ENCODE results near the gene SCUBE3. TPM values are rescaled to one million over a fixed set of nuclear protein-coding genes. Genes with fewer than 3 reads are reported as not detected.

The SCUBE3 gene
- polyA plus RNA-seq, 10 donors: 0.84 to 2.2 (median 1.1) TPM

- no peak for DNase-seq
Observed at GRCh38 chr6:35239581-35239980, 25.8 kb downstream of the SCUBE3 start.

GRCh38 chr6:35240838-35241801, 27.4 kb downstream of the SCUBE3 start:
- peak; percentile 48 to 75 (median 71) for DNase-seq

GRCh38 chr6:35242486-35242885, 28.7 kb downstream of the SCUBE3 start:
- DNase-seq: no peak

GRCh38 chr6:35242906-35243305, 29.1 kb downstream of the SCUBE3 start:
- DNase-seq: no peak

GRCh38 chr6:35243386-35243958, 29.7 kb downstream of the SCUBE3 start:
- no peak for DNase-seq

GRCh38 chr6:35244551-35244950, 30.8 kb downstream of the SCUBE3 start:
- no peak for DNase-seq

- no peak for DNase-seq
Observed at GRCh38 chr6:35247642-35248231, 34.0 kb downstream of the SCUBE3 start.

GRCh38 chr6:35248300-35248699, 34.5 kb downstream of the SCUBE3 start:
- no peak for DNase-seq

- no peak for DNase-seq
Observed at GRCh38 chr6:35248965-35249364, 35.2 kb downstream of the SCUBE3 start.

- DNase-seq: no peak
Observed at GRCh38 chr6:35251949-35252348, 38.2 kb downstream of the SCUBE3 start.

GRCh38 chr6:35253249-35253648, 39.5 kb downstream of the SCUBE3 start:
- no peak for DNase-seq

GRCh38 chr6:35258336-35258735, 44.6 kb downstream of the SCUBE3 start:
- peak in 1 of 3 donors; percentile 22 for DNase-seq

- peak in 2 of 3 donors; percentile 27 to 62 for DNase-seq
Observed at GRCh38 chr6:35258858-35259193, 45.1 kb downstream of the SCUBE3 start.

- peak; percentile 96 to 99 (median 98) for DNase-seq
Observed at GRCh38 chr6:35259194-35259947, 45.6 kb downstream of the SCUBE3 start, which contains the start of gene ZNF76. Gene ZNF76, plus strand, starts transcription at chr6:35259735. Its CDS starts 21,417 bp downstream, at chr6:35281152.

- DNase-seq: peak in 1 of 3 donors; percentile 31
Observed at GRCh38 chr6:35259948-35260590, 46.3 kb downstream of the SCUBE3 start.

- peak in 1 of 3 donors; percentile 52 for DNase-seq
Observed at GRCh38 chr6:35260591-35261570, 47.1 kb downstream of the SCUBE3 start.

GRCh38 chr6:35262596-35262995, 48.8 kb downstream of the SCUBE3 start:
- DNase-seq: no peak

GRCh38 chr6:35264550-35265274, 51.0 kb downstream of the SCUBE3 start:
- DNase-seq: no peak

GRCh38 chr6:35265523-35265922, 51.8 kb downstream of the SCUBE3 start:
- no peak for DNase-seq

Data from muscle of back (tissue), 11 donors.